ENCODE data around the gene FAM53A. TPM values are rescaled to one million over a fixed set of nuclear protein-coding genes. Genes with fewer than 3 reads are reported as not detected.
A peak's percentile ranks its signal among the peaks of the same experiment; 100 is the strongest.

FAM53A gene
- total and polyA plus RNA-seq, 2 experiments from 2014 or later = 4.7 to 6.8 TPM

- peak overlapping the region; percentile 92 for H3K4me2 ChIP-seq
- peaks cover 14% of the 10 kb centered on the region for H3K4me1 ChIP-seq (ENCODE audit: insufficient read depth)
- no peaks in the 10 kb centered on the region for H4K20me1 ChIP-seq (ENCODE audit: insufficient read depth, poor library complexity, severe bottlenecking)
- 6% methylated on average over 38 of the region's 61 CpGs for WGBS (ENCODE audit: low lambda C conversion rate, missing lambda C conversion rate)
- no peaks in the 10 kb centered on the region for H3K9me2 ChIP-seq (replicated peaks; ENCODE audit: insufficient read depth)
- peak overlapping the region; percentile 22 for H3K4me3 ChIP-seq
- peaks cover 54% of the 10 kb centered on the region for H3K79me2 ChIP-seq
- no peaks in the 10 kb centered on the region for H3K9me3 ChIP-seq (ENCODE audit: low read depth)
- no peak for DNase-seq (ENCODE audit: low spot score)
- TF ChIP-seq EZH2phosphoT487 (IDR thresholded peaks at IDR 0.05; ENCODE audit: low read depth, severe bottlenecking, unreplicated experiment) (no peak), EZH2 (IDR thresholded peaks at IDR 0.05; ENCODE audit: borderline replicate concordance) (no peak), CTCF (IDR thresholded peaks at IDR 0.05; ENCODE audit: poor library complexity) (no peak)
- H2AFZ ChIP-seq = no peak overlapping the region
- no peaks in the 10 kb centered on the region for H3K27me3 ChIP-seq
- H3K36me3 ChIP-seq (replicated peaks; ENCODE audit: insufficient read depth, low read depth) = no peaks in the 10 kb centered on the region
- H3K27ac ChIP-seq = no peak overlapping the region
These were observed 37.8 kb upstream of the FAM53A start for GRCh38 chr4:1721666-1722550.

GRCh38 chr4:1721003-1721665 lies 37.0 kb upstream of the FAM53A start, which contains the start of the genes TACC3 and TMEM129:
Gene TACC3, plus strand, starts transcription at chr4:1721521. Its CDS starts 1,901 bp downstream, at chr4:1723422.
Gene TMEM129, minus strand, starts transcription at chr4:1721323. Its CDS starts 486 bp downstream, at chr4:1720837.
- Histone ChIP-seq H3K9me2 (replicated peaks; ENCODE audit: insufficient read depth) (no peaks in the 10 kb centered on the region), H3K27ac (peak within 1 kb of the TSS; percentile 90), H4K20me1 (ENCODE audit: insufficient read depth, poor library complexity, severe bottlenecking) (no peaks in the 10 kb centered on the region), H3K4me2 (peak within 1 kb of the TSS; percentile 97), H3K27me3 (no peaks in the 10 kb centered on the region), H3K4me3 (peak within 1 kb of the TSS; percentile 91), H3K36me3 (replicated peaks; ENCODE audit: insufficient read depth, low read depth) (no peaks in the 10 kb centered on the region), H3K9me3 (ENCODE audit: low read depth) (no peaks in the 10 kb centered on the region), H3K79me2 (peaks cover 60% of the 10 kb centered on the region), H2AFZ (peak within 1 kb of the TSS; percentile 88), H3K4me1 (ENCODE audit: insufficient read depth) (peaks cover 14% of the 10 kb centered on the region)
- TF ChIP-seq EZH2phosphoT487 (IDR thresholded peaks at IDR 0.05; ENCODE audit: low read depth, severe bottlenecking, unreplicated experiment) (no peak), CTCF (IDR thresholded peaks at IDR 0.05; ENCODE audit: poor library complexity) (no peak), EZH2 (IDR thresholded peaks at IDR 0.05; ENCODE audit: borderline replicate concordance) (no peak)
- under 1% methylated on average over 17 of the region's 83 CpGs for WGBS (ENCODE audit: low lambda C conversion rate, missing lambda C conversion rate)
- peak; percentile 97 for DNase-seq (ENCODE audit: low spot score)

GRCh38 chr4:1720163-1720983 lies 36.3 kb upstream of the FAM53A start:
- 6% methylated on average over 49 of the region's 79 CpGs for WGBS (ENCODE audit: low lambda C conversion rate, missing lambda C conversion rate)
- TF ChIP-seq CTCF (IDR thresholded peaks at IDR 0.05; ENCODE audit: poor library complexity) (no peak), EZH2phosphoT487 (IDR thresholded peaks at IDR 0.05; ENCODE audit: low read depth, severe bottlenecking, unreplicated experiment) (no peak), EZH2 (IDR thresholded peaks at IDR 0.05; ENCODE audit: borderline replicate concordance) (no peak)
- Histone ChIP-seq H3K9me3 (ENCODE audit: low read depth) (no peaks in the 10 kb centered on the region), H3K4me2 (peak overlapping the region; percentile 97), H3K27me3 (no peaks in the 10 kb centered on the region), H3K4me3 (peak overlapping the region; percentile 91), H3K79me2 (peaks cover 61% of the 10 kb centered on the region), H4K20me1 (ENCODE audit: insufficient read depth, poor library complexity, severe bottlenecking) (no peaks in the 10 kb centered on the region), H3K9me2 (replicated peaks; ENCODE audit: insufficient read depth) (no peaks in the 10 kb centered on the region), H3K4me1 (ENCODE audit: insufficient read depth) (peaks cover 14% of the 10 kb centered on the region), H3K36me3 (replicated peaks; ENCODE audit: insufficient read depth, low read depth) (no peaks in the 10 kb centered on the region), H3K27ac (peak overlapping the region; percentile 90), H2AFZ (peak overlapping the region; percentile 88)
- DNase-seq (ENCODE audit: low spot score) = peak; percentile 77
